Aorta (tissue), 5 donors: Measurements from ENCODE around the gene TRABD2B. TPM values are rescaled to one million over a fixed set of nuclear protein-coding genes. Genes with fewer than 3 reads are reported as not detected.

ENCODE experiments used
- ATAC-seq: fragments of 200-7000 bp; cut with Tn5 transposase; one replicate; pipeline ENCODE4 v1.9.1; 2022; ENCODE audit warnings: moderate library complexity; ENCODE audit not compliant: low FRiP score
- DNase-seq, 2 donors: peaks; one replicate each; pipeline ENCODE4 v3.0.0-alpha.2; 2020
- H3K27ac ChIP-seq, 2 donors: one replicate each; pipeline ENCODE4 v1.5.1; 2013; ENCODE audit warnings: low read length in 2 of 2, mild to moderate bottlenecking in 2 of 2, moderate library complexity in 2 of 2, control low read depth in 1 of 2, inconsistent platforms in 1 of 2, low read depth in 1 of 2
- H3K27me3 ChIP-seq, 2 donors: one replicate each; pipeline ENCODE4 v1.6.1; 2013; ENCODE audit warnings: control low read depth in 1 of 2, low read length in 1 of 2, mild to moderate bottlenecking in 1 of 2, moderate library complexity in 1 of 2; ENCODE audit not compliant: insufficient read depth in 2 of 2, control insufficient read depth in 1 of 2
- H3K36me3 ChIP-seq, 2 donors: one replicate each; pipeline ENCODE4 v1.6.1; 2013; ENCODE audit warnings: control low read depth in 1 of 2, low read length in 1 of 2, mild to moderate bottlenecking in 1 of 2; ENCODE audit not compliant: insufficient read depth in 2 of 2, control insufficient read depth in 1 of 2
- H3K4me1 ChIP-seq, 2 donors: one replicate each; pipeline ENCODE4 v1.6.1; 2013; ENCODE audit warnings: low read length in 2 of 2, control low read depth in 1 of 2, mild to moderate bottlenecking in 1 of 2, moderate library complexity in 1 of 2; ENCODE audit not compliant: insufficient read depth in 2 of 2, control insufficient read depth in 1 of 2
- H3K4me3 ChIP-seq, 2 donors: one replicate each; pipeline ENCODE4 v1.5.1; 2013; ENCODE audit warnings: low read length in 2 of 2, control low read depth in 1 of 2, mild to moderate bottlenecking in 1 of 2
- H3K9me3 ChIP-seq: one replicate; pipeline ENCODE4 v1.6.1; 2013; ENCODE audit warnings: mild to moderate bottlenecking, low read length; ENCODE audit not compliant: control insufficient read depth
- WGBS, 2 donors: extraction: QIAGEN DNeasy Blood & Tissue Kit; methylation state at CpG; one replicate each; pipeline ENCODE4 v1.1.7; 2013; 5-methylcytosine and 5-hydroxymethylcytosine counted together
- intact Hi-C, 2 donors: fragments of 100-400 bp; cut with DNase I; formaldehyde crosslinking; loops; one replicate each; pipeline versions ENCODE4 v1.14.2 to v1.15.0; 2022
- polyA plus RNA-seq, 2 donors: library from polyadenylated mRNA; stranded (reverse); fragments of 200-250 nt; gene quantifications; one replicate each; pipeline ENCODE4 v1.2.3, GENCODE V29; 2013
- total RNA-seq, 2 donors: library from RNA; stranded (reverse); fragmentation: NEBNext Ultra II Directional; extraction: Animal tissue kit (Norgen Biotek cat#: 25700); gene quantifications; one replicate each; pipeline ENCODE4 v1.2.1, GENCODE V29; 2021
- donor health status: healthy with polysubstance abuse.
- donor health status: Bipolar disorder and iron deficiency.
- donor health status: DM: no; HTN: no; CAD: no.
- donor health status: DM: no; HTN: no; CAD: no.
- donor health status: DM: yes; HTN: yes; CAD: no.

TRABD2B gene
- total and polyA plus RNA-seq, 4 donors = 6.0 to 13.3 (median 8.5) TPM

DNA sequence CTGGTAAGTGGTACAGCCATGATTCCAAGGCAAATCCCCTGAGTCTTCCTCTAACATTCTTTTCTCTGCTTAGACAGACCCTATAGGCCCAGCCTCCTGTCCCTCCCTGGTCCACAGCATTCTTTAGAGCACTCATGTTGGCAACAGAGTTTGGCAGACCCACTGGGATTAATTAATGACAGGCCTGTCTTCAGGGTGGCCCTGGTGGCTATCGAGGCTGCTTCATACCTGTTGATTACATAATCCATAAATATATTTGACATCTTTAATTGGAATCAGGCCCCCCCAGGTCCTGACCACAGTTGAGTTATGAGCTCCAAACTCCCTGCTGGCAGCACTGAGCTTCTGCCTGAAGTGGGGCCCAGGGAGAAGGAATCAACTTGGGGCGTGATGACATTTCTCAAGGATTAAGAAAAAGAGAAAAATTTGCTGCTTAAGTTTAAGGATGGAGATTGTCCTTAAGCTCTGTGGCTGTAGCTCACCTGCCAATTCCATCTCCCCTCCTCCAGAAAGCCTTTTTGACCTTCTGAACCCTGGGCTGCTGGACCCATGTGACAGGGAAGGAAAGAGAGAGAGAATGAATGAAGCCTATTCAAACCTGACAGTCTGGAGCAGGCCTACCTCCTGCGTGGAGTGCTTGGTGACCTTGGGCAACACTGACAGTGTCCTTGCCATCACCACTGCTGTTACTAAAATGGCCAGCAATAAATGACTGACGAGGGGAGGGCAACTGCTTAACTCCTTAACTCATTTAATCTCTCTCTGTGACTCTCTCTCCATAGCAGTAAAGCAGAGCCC, 156.6 kb downstream of the TRABD2B start:
- no peaks in the 10 kb centered on the region for H3K9me3 ChIP-seq
- H3K27me3 ChIP-seq = no peaks in the 10 kb centered on the region
- H3K27ac ChIP-seq = no peak overlapping the region
- H3K4me1 ChIP-seq = peaks cover 0 to 9% of the 10 kb centered on the region in 2 donors
- no peaks in the 10 kb centered on the region for H3K36me3 ChIP-seq
- DNase-seq (no peak), ATAC-seq (no peak)
- intact Hi-C loops = no loop called here
- 72 to 79% methylated on average over 4 of the region's 4 CpGs for WGBS, 2 donors
- no peak overlapping the region for H3K4me3 ChIP-seq

DNA sequence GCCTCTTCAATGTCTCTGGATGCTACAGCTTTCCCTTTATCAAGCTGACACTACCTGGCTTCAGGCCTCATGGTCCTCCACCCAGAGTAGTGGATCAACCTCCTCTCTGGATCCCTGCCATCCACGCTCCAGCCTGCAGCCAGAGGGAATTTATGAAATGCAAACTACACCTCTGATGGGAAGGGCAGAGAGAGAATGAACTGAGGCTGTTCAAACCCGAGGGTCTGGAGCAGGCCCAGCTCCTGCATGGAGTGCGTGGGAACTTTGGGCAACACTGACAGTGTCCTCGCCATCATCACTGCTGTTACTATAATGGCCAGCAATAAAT, 157.8 kb downstream of the TRABD2B start:
- Histone ChIP-seq H3K27ac (no peak overlapping the region), H3K4me3 (no peak overlapping the region), H3K9me3 (no peaks in the 10 kb centered on the region), H3K27me3 (no peaks in the 10 kb centered on the region), H3K36me3 (no peaks in the 10 kb centered on the region), H3K4me1 (peaks cover 0 to 9% of the 10 kb centered on the region in 2 donors)
- no peak for ATAC-seq
- DNase-seq = no peak
- WGBS, 2 donors = 43 to 49% methylated on average over 4 of the region's 4 CpGs
- intact Hi-C loops = no loop called here

DNA sequence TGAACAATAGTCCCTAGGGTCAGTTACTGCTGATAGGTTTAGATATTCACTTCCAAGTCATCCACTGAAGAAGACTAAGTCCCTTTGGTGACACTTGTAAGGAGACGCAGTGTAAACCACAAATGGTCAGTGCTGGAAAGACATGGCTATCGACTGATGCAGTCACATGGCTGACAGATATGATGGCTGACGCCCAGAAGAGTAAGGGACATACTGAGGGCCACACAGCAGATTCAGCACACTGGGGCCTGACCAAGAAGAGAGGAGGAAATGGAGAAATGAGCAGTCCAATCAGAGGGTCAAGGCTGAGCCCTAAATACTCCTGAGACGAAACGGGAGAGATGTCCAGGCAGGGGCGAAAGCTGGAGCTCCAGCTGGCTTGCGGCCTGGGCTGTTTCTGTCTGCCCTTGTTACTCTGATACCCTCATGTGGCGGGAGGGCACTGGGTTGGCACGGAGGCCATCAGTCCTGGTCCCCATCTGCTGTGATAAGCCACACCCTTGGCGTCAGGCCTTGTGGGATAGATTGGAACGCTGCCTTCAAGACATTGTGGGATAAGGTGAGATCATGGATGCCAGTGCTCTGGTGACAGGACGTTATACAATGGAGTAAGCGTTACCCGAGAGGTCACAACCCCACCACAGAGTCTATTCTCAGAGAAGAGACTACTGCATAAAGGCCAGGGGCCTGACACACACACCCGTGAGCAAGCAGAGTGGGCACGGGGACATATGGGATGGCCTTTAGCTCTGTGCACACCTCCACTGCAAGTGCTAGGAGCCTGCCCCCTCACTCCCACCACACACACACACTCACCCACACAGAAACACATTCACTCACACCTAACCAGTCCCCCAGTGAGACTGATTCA, 158.4 kb downstream of the TRABD2B start:
- H3K9me3 ChIP-seq = no peaks in the 10 kb centered on the region
- WGBS, 2 donors = 79 to 82% methylated on average over 16 of the region's 16 CpGs
- ATAC-seq = no peak
- no peaks in the 10 kb centered on the region for H3K36me3 ChIP-seq
- H3K4me1 ChIP-seq = peaks cover 0 to 9% of the 10 kb centered on the region in 2 donors
- intact Hi-C loops = no loop called here
- no peak overlapping the region for H3K27ac ChIP-seq
- DNase-seq = no peak
- no peaks in the 10 kb centered on the region for H3K27me3 ChIP-seq
- no peak overlapping the region for H3K4me3 ChIP-seq

DNA sequence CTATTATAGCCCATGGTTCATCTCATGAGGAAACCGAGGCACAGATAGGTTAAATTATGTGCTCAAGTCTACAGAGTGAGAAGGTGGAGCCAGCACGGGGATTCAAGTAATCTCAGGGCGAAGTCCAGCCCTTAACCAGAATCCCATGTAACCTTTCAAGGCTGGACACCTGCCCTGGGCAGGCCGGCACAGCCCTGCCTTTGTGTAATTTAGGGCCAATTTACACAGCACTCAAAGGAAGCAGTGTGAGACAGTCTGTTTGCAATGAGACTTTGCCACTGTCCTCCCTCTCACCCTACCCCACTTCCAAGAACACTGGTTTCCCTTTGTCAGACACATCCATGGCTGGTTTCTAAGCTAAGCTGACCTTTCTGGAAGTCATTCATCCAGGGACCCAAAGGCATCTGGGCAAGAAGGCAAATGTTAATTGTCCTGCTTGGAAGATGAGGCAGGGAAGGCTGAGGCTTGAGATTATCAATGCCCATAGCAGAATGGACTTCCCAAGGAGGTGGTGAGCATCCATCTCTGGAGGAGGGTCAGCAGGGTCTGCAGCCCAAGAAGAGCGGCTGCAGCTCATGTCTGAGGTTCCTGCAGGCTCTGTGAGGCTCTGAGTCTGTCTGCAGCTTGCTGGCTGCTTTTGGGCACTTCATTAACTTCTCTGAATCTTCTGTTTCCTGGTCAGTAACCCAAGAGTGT, 159.2 kb downstream of the TRABD2B start:
- peaks cover 0 to 9% of the 10 kb centered on the region in 2 donors for H3K4me1 ChIP-seq
- H3K27ac ChIP-seq = peak overlapping the region in 1 of 2 donors; percentile 0
- intact Hi-C loops = no loop called here
- H3K9me3 ChIP-seq = no peaks in the 10 kb centered on the region
- DNase-seq (no peak), ATAC-seq (no peak)
- whole genome bisulfite sequencing, 2 donors = 44 to 57% methylated on average over 5 of the region's 5 CpGs
- H3K4me3 ChIP-seq = no peak overlapping the region
- H3K27me3 ChIP-seq = no peaks in the 10 kb centered on the region
- no peaks in the 10 kb centered on the region for H3K36me3 ChIP-seq

DNA sequence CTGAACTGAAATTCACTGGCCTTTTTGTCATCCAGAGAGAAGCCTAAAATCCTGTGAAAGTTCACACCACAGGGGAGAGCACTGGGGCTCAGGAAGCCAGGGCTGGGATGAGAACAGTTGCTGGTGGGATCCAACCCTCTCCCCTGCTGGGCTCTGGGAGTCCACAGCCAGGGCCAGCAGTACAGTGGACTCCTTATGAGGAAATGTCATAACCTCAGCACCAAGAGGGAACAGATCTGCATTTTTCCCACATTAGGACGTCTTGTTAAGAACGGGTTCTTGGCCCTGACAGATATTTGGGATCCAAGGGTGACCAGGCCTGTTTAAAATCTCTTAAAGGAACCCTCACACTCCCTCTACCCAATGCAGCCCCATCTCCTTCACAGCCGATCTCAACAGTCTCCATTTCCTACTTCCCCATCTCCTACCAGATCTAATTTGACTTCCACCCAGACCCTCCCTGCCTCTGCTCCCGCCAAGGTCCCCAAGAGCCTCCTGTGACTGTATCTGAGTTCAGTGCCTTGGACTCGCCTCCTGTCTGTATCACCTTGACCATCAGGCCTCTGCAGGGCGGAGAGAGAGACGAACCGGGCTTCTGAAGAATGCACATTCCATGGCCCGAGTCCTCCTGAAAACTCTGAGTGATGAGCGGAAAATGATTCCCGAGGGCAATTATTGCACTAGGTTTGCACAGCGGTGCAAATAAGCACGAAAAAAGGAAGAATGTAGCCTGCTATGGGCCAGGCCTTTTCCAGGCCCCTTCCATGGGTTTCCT, 159.9 kb downstream of the TRABD2B start:
- Histone ChIP-seq H3K4me1 (peaks cover 0 to 9% of the 10 kb centered on the region in 2 donors), H3K4me3 (no peak overlapping the region), H3K27me3 (no peaks in the 10 kb centered on the region), H3K36me3 (no peaks in the 10 kb centered on the region), H3K9me3 (no peaks in the 10 kb centered on the region), H3K27ac (peak overlapping the region; percentile 54 to 85)
- intact Hi-C loops = no loop called here
- DNase-seq (no peak), ATAC-seq (peak; percentile 53)
- 64 to 65% methylated on average over 13 of the region's 13 CpGs for WGBS, 2 donors

DNA sequence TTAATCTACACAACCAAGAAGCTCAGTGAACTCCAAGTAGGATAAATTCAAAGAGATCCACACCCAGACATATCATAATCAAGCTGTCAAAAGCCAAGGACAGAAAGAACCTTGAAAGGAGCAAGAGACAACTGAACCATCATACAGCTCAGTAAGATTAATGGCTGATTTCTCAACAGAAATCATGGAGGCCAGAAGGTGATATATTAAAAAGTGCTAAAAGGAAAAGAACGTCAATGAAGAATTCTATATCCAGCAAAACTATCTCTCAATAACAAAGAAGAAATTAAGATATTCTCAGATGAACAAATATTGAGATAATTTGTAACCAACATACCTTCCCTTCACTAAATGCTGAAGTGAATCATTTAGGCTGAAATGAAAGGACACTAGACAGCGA, 161.8 kb downstream of the TRABD2B start:
- no peaks in the 10 kb centered on the region for H3K9me3 ChIP-seq
- intact Hi-C loops = no loop called here
- H3K36me3 ChIP-seq = no peaks in the 10 kb centered on the region
- peaks cover 0 to 8% of the 10 kb centered on the region in 2 donors for H3K4me1 ChIP-seq
- no peaks in the 10 kb centered on the region for H3K27me3 ChIP-seq
- no peak overlapping the region for H3K4me3 ChIP-seq
- no peak overlapping the region for H3K27ac ChIP-seq
- ATAC-seq (no peak), DNase-seq (no peak)
- WGBS, 2 donors = 73 to 97% methylated on average over 2 of the region's 2 CpGs

DNA sequence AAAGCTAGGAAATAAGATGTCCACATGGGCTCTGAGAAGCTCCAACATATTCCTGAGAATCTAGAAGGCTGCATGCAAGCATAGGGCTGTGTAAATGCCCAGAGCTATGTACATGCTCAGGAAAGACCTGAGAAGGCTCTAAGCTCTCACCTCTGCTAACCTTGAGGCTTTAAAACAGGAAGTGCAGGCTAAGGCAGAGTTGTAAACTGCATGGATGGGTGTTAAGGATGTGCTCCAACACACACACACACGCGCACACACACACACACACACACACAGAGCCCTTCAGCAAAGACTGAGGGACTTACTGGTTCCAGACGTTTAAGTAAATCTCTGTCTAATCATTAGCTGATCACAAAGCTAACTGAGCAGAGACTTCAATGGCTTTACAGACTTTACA, 162.9 kb downstream of the TRABD2B start:
- Histone ChIP-seq H3K27me3 (no peaks in the 10 kb centered on the region), H3K36me3 (no peaks in the 10 kb centered on the region), H3K4me3 (no peak overlapping the region), H3K4me1 (peaks cover under 1 to 5% of the 10 kb centered on the region in 2 donors), H3K27ac (no peak overlapping the region), H3K9me3 (no peaks in the 10 kb centered on the region)
- ATAC-seq (no peak), DNase-seq (no peak)
- 57 to 68% methylated on average over 3 of the region's 3 CpGs for WGBS, 2 donors
- intact Hi-C loops = no loop called here

DNA sequence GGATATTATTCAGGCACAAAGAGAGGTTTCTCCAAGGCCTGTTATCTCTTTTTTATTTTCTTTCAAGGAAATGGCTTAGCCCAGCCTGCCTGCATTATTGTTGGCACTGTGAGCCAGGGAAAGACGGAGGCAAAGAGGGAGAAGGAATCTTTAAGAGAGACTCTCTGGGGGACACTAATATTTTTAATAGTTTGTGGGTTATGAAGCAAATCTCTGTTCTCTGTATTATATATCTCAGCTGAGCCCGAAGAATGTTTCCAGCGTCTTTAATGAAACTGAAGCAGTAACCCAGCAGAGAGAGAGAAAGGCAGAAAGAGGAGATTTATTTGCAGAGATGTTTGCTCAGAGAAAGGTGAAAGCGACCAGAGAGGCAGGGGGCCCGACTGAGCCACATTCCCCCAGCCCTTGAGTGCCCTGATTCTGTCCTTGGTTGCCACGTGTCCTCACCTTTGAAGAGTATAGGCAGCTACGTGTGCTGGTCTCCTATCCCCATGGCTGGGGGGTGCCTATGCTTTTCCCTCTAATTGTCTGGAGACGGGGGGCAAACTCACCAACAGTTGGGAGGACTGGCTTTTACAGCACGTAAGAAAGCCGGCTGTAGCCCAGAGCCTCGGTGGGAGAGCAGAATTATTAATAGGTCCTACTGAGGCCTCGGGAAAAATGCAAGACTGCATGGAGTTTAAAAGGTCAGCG, 166.4 kb downstream of the TRABD2B start:
- WGBS, 2 donors = 14 to 19% methylated on average over 13 of the region's 13 CpGs
- H3K27me3 ChIP-seq = no peaks in the 10 kb centered on the region
- H3K36me3 ChIP-seq = no peaks in the 10 kb centered on the region
- no peak overlapping the region for H3K4me3 ChIP-seq
- H3K27ac ChIP-seq = peak overlapping the region; percentile 34 to 62
- DNase-seq = no peak
- H3K4me1 ChIP-seq = peaks cover 3% of the 10 kb centered on the region in 2 donors
- no peak for ATAC-seq
- H3K9me3 ChIP-seq = no peaks in the 10 kb centered on the region
- intact Hi-C loops = no loop called here
